CD14-positive monocyte (primary cell): ENCODE results near the gene SULT2B1. TPM values are rescaled to one million over a fixed set of nuclear protein-coding genes. Genes with fewer than 3 reads are reported as not detected.

Experiments used
- DNase-seq, 3 donors: peaks; one replicate each; pipeline ENCODE4 v3.0.0-alpha.2; 2011 to 2022
- H2AFZ ChIP-seq: 2 replicates; pipeline ENCODE4 v1.6.0; 2012; ENCODE audit warnings: mild to moderate bottlenecking, low read depth, low read length, inconsistent platforms; ENCODE audit not compliant: insufficient read depth, poor library complexity, severe bottlenecking
- H3K27ac ChIP-seq, 2 donors: 1 replicate in 1 of 2; 2 replicates in 1 of 2; pipeline ENCODE4 v1.5.1; 2012 to 2013; ENCODE audit warnings: low read length in 2 of 2, control low read depth in 1 of 2, inconsistent platforms in 1 of 2, low read depth in 1 of 2, mild to moderate bottlenecking in 1 of 2
- H3K27me3 ChIP-seq, 2 donors: one replicate each; pipeline versions ENCODE4 v1.6.0 to v1.6.1; 2011 to 2013; ENCODE audit warnings: low read length in 2 of 2; ENCODE audit not compliant: control insufficient read depth in 2 of 2, insufficient read depth in 2 of 2
- H3K36me3 ChIP-seq, 2 donors: replicated peaks in 1 of 2; 1 replicate in 1 of 2; 2 replicates in 1 of 2; pipeline versions ENCODE4 v1.5.1 to v1.6.1; 2012 to 2013; ENCODE audit warnings: low read length in 2 of 2, control low read depth in 1 of 2, inconsistent platforms in 1 of 2, mild to moderate bottlenecking in 1 of 2; ENCODE audit not compliant: insufficient read depth in 2 of 2, control insufficient read depth in 1 of 2
- H3K4me1 ChIP-seq, 2 donors: 1 replicate in 1 of 2; 2 replicates in 1 of 2; pipeline versions ENCODE4 v1.5.1 to v1.6.1; 2012 to 2013; ENCODE audit warnings: low read length in 2 of 2, control low read depth in 1 of 2, inconsistent platforms in 1 of 2, mild to moderate bottlenecking in 1 of 2, moderate library complexity in 1 of 2; ENCODE audit not compliant: insufficient read depth in 2 of 2, control insufficient read depth in 1 of 2
- H3K4me2 ChIP-seq: replicated peaks from 2 replicates; pipeline ENCODE3; 2012; ENCODE audit warnings: low read length, moderate library complexity, mild to moderate bottlenecking; ENCODE audit not compliant: poor library complexity, severe bottlenecking; ENCODE audit errors: extremely low read depth
- H3K4me3 ChIP-seq, 3 experiments: fragments of 200-600 bp in 1 of 3; sonication (generic) in 1 of 3; replicated peaks in 1 of 3; 1 replicate in 2 of 3; 2 replicates in 1 of 3; pipeline ENCODE4 v1.5.1; 2011 to 2013; ENCODE audit warnings: low read length in 3 of 3, mild to moderate bottlenecking in 3 of 3, control low read depth in 2 of 3, low read depth in 2 of 3, inconsistent platforms in 1 of 3, moderate library complexity in 1 of 3
- H3K79me2 ChIP-seq: 2 replicates; pipeline ENCODE4 v1.6.0; 2012; ENCODE audit warnings: mild to moderate bottlenecking, control low read depth, inconsistent platforms, low read length, moderate library complexity; ENCODE audit not compliant: insufficient read depth
- H3K9ac ChIP-seq: 2 replicates; pipeline ENCODE4 v1.6.0; 2017; ENCODE audit warnings: low read length, mild to moderate bottlenecking; ENCODE audit not compliant: insufficient read depth, poor library complexity, severe bottlenecking
- H3K9me3 ChIP-seq, 2 donors: replicated peaks in 1 of 2; 1 replicate in 1 of 2; 2 replicates in 1 of 2; pipeline versions ENCODE4 v1.5.1 to v1.6.1; 2012 to 2013; ENCODE audit warnings: low read length in 2 of 2, control low read depth in 1 of 2; ENCODE audit not compliant: control insufficient read depth in 1 of 2, insufficient read depth in 1 of 2
- H4K20me1 ChIP-seq: 2 replicates; pipeline ENCODE4 v1.6.0; 2012; ENCODE audit warnings: mild to moderate bottlenecking, low read length, control low read depth, moderate library complexity; ENCODE audit not compliant: insufficient read depth
- H3K27ac Mint-ChIP-seq, 7 donors: one replicate each; pipeline ENCODE4 v1.8.0; 2020; ENCODE audit warnings: mild to moderate bottlenecking in 7 of 7, mixed read lengths in 7 of 7, moderate library complexity in 6 of 7, inconsistent platforms in 2 of 7
- H3K27me3 Mint-ChIP-seq, 3 donors: one replicate each; pipeline ENCODE4 v1.8.0; 2021 to 2022; ENCODE audit warnings: low read depth in 3 of 3, mild to moderate bottlenecking in 3 of 3, mixed read lengths in 3 of 3, moderate library complexity in 3 of 3, inconsistent platforms in 1 of 3
- H3K36me3 Mint-ChIP-seq, 2 donors: one replicate each; pipeline ENCODE4 v1.8.0; 2020; ENCODE audit warnings: mixed read lengths in 2 of 2, inconsistent platforms in 1 of 2, mild to moderate bottlenecking in 1 of 2
- H3K4me1 Mint-ChIP-seq: one replicate; pipeline ENCODE4 v1.8.0; 2020; ENCODE audit warnings: mild to moderate bottlenecking, mixed read lengths
- H3K4me3 Mint-ChIP-seq, 2 donors: one replicate each; pipeline ENCODE4 v1.8.0; 2020; ENCODE audit warnings: mild to moderate bottlenecking in 2 of 2, mixed read lengths in 2 of 2, moderate library complexity in 1 of 2
- H3K9me3 Mint-ChIP-seq, 7 donors: one replicate each; pipeline ENCODE4 v1.8.0; 2020 to 2022; ENCODE audit warnings: mixed read lengths in 7 of 7, mild to moderate bottlenecking in 6 of 7, moderate library complexity in 6 of 7, inconsistent platforms in 2 of 7
- WGBS: methylation state at CpG from one replicate; pipeline ENCODE4 v1.1.5; 2013; ENCODE audit warnings: missing lambda C conversion rate; ENCODE audit not compliant: insufficient coverage; 5-methylcytosine and 5-hydroxymethylcytosine counted together
- intact Hi-C, 2 donors: fragments of 100-400 bp; cut with micrococcal nuclease; formaldehyde crosslinking; loops; one replicate each; pipeline versions ENCODE4 v1.15.0 to v1.15.1; 2023
- polyA plus RNA-seq, 3 donors: library from polyadenylated mRNA; depleted of rRNA in 1 of 3; unstranded in 2 of 3; stranded (reverse) in 1 of 3; fragments of 300-500 nt in 2 of 3; fragments of >200 nt in 1 of 3; fragmentation: Illumina TruSeq in 2 of 3; gene quantifications; 1 replicate in 2 of 3; 2 replicates in 1 of 3; pipeline ENCODE4 v1.2.3, GENCODE V29; 2012 to 2021
- TF ChIP-seq, protein P1 (sequence below): fragments of 200-600 bp; IDR thresholded peaks from one replicate; pipeline ENCODE4 v1.8.0; 2022; ENCODE audit warnings: antibody characterized with exemption, mild to moderate bottlenecking

The SULT2B1 gene
- polyA plus RNA-seq, 3 donors = 0.09 to 0.40 TPM; not detected in 1

DNA sequence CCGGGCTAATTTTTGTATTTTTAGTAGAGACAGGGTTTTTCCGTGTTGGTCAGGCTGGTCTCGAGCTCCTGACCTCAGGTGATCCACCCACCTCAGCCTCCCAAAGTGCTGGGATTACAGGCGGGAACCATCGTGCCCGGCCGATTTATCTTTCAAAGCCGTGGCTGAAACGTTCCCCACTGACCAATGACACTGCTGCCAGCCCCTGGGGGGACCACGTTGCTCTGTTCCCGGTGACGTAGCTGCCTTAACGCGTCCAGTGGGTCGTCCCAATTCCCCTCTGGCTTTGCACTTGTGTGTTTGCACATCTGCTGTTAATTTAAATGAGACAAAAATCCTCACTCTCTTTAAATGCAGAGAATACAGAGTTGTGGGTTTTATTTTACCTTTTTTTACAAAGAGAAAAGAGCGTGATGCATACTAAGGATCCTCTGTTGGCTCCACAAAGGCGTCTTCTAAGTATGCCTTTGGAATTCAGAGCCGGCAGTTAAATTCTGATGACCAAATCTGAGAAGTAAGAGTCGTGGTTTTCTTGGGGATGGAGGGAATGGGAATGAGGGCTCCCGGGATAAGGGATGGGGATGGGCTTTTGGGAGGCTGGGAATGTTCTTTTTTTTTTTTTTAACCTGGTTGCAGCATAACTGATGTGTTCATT is 21.8 kb upstream of the SULT2B1 start:
- Mint-ChIP-seq H3K36me3 (peaks cover 0 to 3% of the 10 kb centered on the region in 2 donors), H3K27ac (no peak overlapping the region), H3K4me3 (no peak overlapping the region), H3K9me3 (peaks cover 19 to 42% (median 35%) of the 10 kb centered on the region in 7 donors), H3K4me1 (no peaks in the 10 kb centered on the region), H3K27me3 (peaks cover 9 to 14% (median 9%) of the 10 kb centered on the region in 3 donors)
- no peak overlapping the region for H2AFZ ChIP-seq
- no peaks in the 10 kb centered on the region for H3K4me1 ChIP-seq
- H3K9ac ChIP-seq = no peak overlapping the region
- TF ChIP-seq, protein P1, sequence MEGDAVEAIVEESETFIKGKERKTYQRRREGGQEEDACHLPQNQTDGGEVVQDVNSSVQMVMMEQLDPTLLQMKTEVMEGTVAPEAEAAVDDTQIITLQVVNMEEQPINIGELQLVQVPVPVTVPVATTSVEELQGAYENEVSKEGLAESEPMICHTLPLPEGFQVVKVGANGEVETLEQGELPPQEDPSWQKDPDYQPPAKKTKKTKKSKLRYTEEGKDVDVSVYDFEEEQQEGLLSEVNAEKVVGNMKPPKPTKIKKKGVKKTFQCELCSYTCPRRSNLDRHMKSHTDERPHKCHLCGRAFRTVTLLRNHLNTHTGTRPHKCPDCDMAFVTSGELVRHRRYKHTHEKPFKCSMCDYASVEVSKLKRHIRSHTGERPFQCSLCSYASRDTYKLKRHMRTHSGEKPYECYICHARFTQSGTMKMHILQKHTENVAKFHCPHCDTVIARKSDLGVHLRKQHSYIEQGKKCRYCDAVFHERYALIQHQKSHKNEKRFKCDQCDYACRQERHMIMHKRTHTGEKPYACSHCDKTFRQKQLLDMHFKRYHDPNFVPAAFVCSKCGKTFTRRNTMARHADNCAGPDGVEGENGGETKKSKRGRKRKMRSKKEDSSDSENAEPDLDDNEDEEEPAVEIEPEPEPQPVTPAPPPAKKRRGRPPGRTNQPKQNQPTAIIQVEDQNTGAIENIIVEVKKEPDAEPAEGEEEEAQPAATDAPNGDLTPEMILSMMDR = no peak
- no peaks in the 10 kb centered on the region for H3K27me3 ChIP-seq
- no peak overlapping the region for H3K4me3 ChIP-seq
- no peak overlapping the region for H3K27ac ChIP-seq
- intact Hi-C loops = no loop called here
- 86% methylated on average over 11 of the region's 20 CpGs for WGBS
- H3K9me3 ChIP-seq = peaks cover 24 to 30% of the 10 kb centered on the region in 2 donors
- no peaks in the 10 kb centered on the region for H3K36me3 ChIP-seq
- H4K20me1 ChIP-seq = no peaks in the 10 kb centered on the region
- no peaks in the 10 kb centered on the region for H3K79me2 ChIP-seq
- no peak overlapping the region for H3K4me2 ChIP-seq
- DNase-seq = no peak

DNA sequence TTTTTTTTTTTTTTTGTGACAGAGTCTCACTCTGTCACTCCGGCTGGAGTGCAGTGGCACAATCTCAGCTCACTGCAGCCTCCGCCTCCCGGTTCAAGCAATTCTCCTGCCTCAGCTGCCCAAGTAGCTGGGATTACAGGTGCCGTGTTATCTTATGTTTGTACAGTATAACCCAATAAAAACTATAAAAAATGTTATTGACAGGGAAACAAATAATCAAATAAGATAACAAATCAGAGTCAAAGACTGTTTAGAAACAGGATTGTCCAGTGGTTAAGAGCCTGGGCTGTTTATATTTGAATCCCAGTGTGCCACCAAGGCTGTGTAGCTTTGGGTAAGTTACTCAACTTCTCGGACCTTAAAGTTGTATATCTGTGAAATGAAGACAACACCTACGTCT is 21.2 kb upstream of the SULT2B1 start:
- Mint-ChIP-seq H3K4me3 (no peak overlapping the region), H3K27ac (no peak overlapping the region), H3K9me3 (peaks cover 19 to 38% (median 34%) of the 10 kb centered on the region in 7 donors), H3K27me3 (peaks cover 9 to 15% (median 9%) of the 10 kb centered on the region in 3 donors), H3K4me1 (no peaks in the 10 kb centered on the region), H3K36me3 (peaks cover 0 to 3% of the 10 kb centered on the region in 2 donors)
- TF ChIP-seq, protein P1 = no peak
- H2AFZ ChIP-seq = no peak overlapping the region
- no peaks in the 10 kb centered on the region for H3K27me3 ChIP-seq
- H4K20me1 ChIP-seq = no peaks in the 10 kb centered on the region
- no peaks in the 10 kb centered on the region for H3K4me1 ChIP-seq
- intact Hi-C loops = no loop called here
- H3K9ac ChIP-seq = no peak overlapping the region
- 100% methylated on average over 1 of the region's 6 CpGs for WGBS
- H3K4me2 ChIP-seq = no peak overlapping the region
- H3K4me3 ChIP-seq = no peak overlapping the region
- H3K79me2 ChIP-seq = no peaks in the 10 kb centered on the region
- DNase-seq = no peak
- peaks cover 24 to 25% of the 10 kb centered on the region in 2 donors for H3K9me3 ChIP-seq
- H3K36me3 ChIP-seq = no peaks in the 10 kb centered on the region
- H3K27ac ChIP-seq = no peak overlapping the region
